PC-9 (cell line): ENCODE results near the gene NHLRC2. TPM values are rescaled to one million over a fixed set of nuclear protein-coding genes. Genes with fewer than 3 reads are reported as not detected.

ENCODE experiments used
- BruUV-seq: library from RNA; stranded (reverse); fragments of 400-500 nt; replicated peaks from 2 replicates; lab custom pipeline; 2021; lab: Mats Ljungman, UMichigan
- CTCF ChIA-PET: fragments of 300-600 bp; sonication (Branson Sonifier 250); formaldehyde crosslinking; loops from one replicate; lab custom pipeline; 2022; ENCODE audit warnings: antibody characterized with exemption; lab: Charles Lee
- POLR2A ChIA-PET: fragments of 300-600 bp; sonication (Branson Sonifier 250); formaldehyde crosslinking; loops from one replicate; lab custom pipeline; 2022; ENCODE audit warnings: antibody characterized with exemption; ENCODE audit not compliant: unreplicated experiment; lab: Charles Lee
- DNase-seq, 2 experiments: peaks; one replicate each; pipeline versions ENCODE4 v3.0.0 to v3.0.0-alpha.2; 2015 to 2022; ENCODE audit warnings: mixed read lengths in 1 of 2
- H2AFZ ChIP-seq: fragments of 200-600 bp; sonication (generic); 2 replicates; pipeline ENCODE4 v1.8.1; 2017; ENCODE audit warnings: antibody characterized with exemption
- H3F3A ChIP-seq: fragments of 200-600 bp; sonication (generic); 2 replicates; pipeline ENCODE4 v1.8.1; 2017; ENCODE audit warnings: antibody characterized with exemption, mild to moderate bottlenecking, low read depth; ENCODE audit not compliant: insufficient read depth
- H3K27ac ChIP-seq: fragments of 200-600 bp; sonication (generic); 2 replicates; pipeline ENCODE4 v1.6.1; 2016; ENCODE audit warnings: mixed run types
- H3K27me3 ChIP-seq: fragments of 200-600 bp; sonication (generic); 2 replicates; pipeline ENCODE4 v1.6.1; 2016; ENCODE audit warnings: low read depth, mixed run types; ENCODE audit not compliant: insufficient read depth
- H3K36me3 ChIP-seq: fragments of 200-600 bp; sonication (generic); 2 replicates; pipeline ENCODE4 v1.6.1; 2016; ENCODE audit warnings: low read depth, mixed run types
- H3K4me1 ChIP-seq: fragments of 200-600 bp; sonication (generic); replicated peaks from 2 replicates; pipeline ENCODE4 v1.6.1; 2016; ENCODE audit warnings: mixed run types; ENCODE audit not compliant: insufficient read depth
- H3K4me2 ChIP-seq: fragments of 200-600 bp; sonication (generic); 2 replicates; pipeline ENCODE4 v1.6.1; 2017; ENCODE audit warnings: mixed run types
- H3K4me3 ChIP-seq: fragments of 200-600 bp; sonication (generic); 2 replicates; pipeline ENCODE4 v1.6.1; 2016; ENCODE audit warnings: mixed run types
- H3K79me2 ChIP-seq: fragments of 200-600 bp; sonication (generic); 2 replicates; pipeline ENCODE4 v1.6.1; 2017; ENCODE audit warnings: low read depth, mixed run types
- H3K9me2 ChIP-seq: fragments of 200-600 bp; sonication (generic); 2 replicates; pipeline ENCODE4 v1.8.1; 2017; ENCODE audit warnings: mild to moderate bottlenecking; ENCODE audit not compliant: insufficient read depth
- H3K9me3 ChIP-seq: fragments of 200-600 bp; sonication (generic); 2 replicates; pipeline ENCODE4 v1.8.1; 2016; ENCODE audit warnings: low read depth; ENCODE audit not compliant: insufficient read depth
- H4K20me1 ChIP-seq: fragments of 200-600 bp; sonication (generic); 2 replicates; pipeline ENCODE4 v1.8.1; 2017; ENCODE audit not compliant: insufficient read depth
- CTCF ChIP-seq: fragments of 200-600 bp; sonication (generic); conservative IDR thresholded peaks from 2 replicates; pipeline ENCODE4 v1.6.1; 2017; ENCODE audit warnings: mixed run types, antibody characterized with exemption, mild to moderate bottlenecking, moderate library complexity
- EZH2 ChIP-seq: fragments of 200-600 bp; sonication (generic); IDR thresholded peaks from 2 replicates; pipeline ENCODE4 v1.8.0; 2017; ENCODE audit warnings: antibody characterized with exemption, low read depth
- intact Hi-C: fragments of 100-400 bp; cut with micrococcal nuclease; formaldehyde crosslinking; loops from one replicate; pipeline ENCODE4 v1.10.0; 2022; ENCODE audit not compliant: unreplicated experiment
- total RNA-seq: library from RNA; stranded (reverse); gene quantifications from 2 replicates; pipeline ENCODE4 v1.2.3, GENCODE V29; 2021

NHLRC2 gene
- total RNA-seq, 1 experiment from 2014 or later = 22.8 TPM

GRCh38 chr10:113933894-113934532 lies 79.6 kb downstream of the NHLRC2 start:
- no peak for DNase-seq
- CTCF ChIA-PET = no interaction called here

GRCh38 chr10:113937258-113937657 lies 82.8 kb downstream of the NHLRC2 start:
- H3K9me3 ChIP-seq = no peaks in the 10 kb centered on the region
- ChIA-PET CTCF (no interaction called here), POLR2A (no interaction called here)
- H3K27me3 ChIP-seq = no peaks in the 10 kb centered on the region
- H3K36me3 ChIP-seq = no peaks in the 10 kb centered on the region
- TF ChIP-seq EZH2 (no peak), CTCF (no peak)
- H3K9me2 ChIP-seq = no peaks in the 10 kb centered on the region
- H4K20me1 ChIP-seq = no peaks in the 10 kb centered on the region
- H3K4me3 ChIP-seq = no peak overlapping the region
- H3K79me2 ChIP-seq = no peaks in the 10 kb centered on the region
- no peaks in the 10 kb centered on the region for H3K4me1 ChIP-seq
- intact Hi-C loops = no loop called here
- no TSS peak for BruUV-seq
- no peak overlapping the region for H3K27ac ChIP-seq
- H3F3A ChIP-seq = no peaks in the 10 kb centered on the region
- no peak overlapping the region for H3K4me2 ChIP-seq
- DNase-seq = no peak
- H2AFZ ChIP-seq = no peak overlapping the region

More at GRCh38 chr10:113933894-113934532, 79.6 kb downstream of the NHLRC2 start:
- no peaks in the 10 kb centered on the region for H3K36me3 ChIP-seq
- BruUV-seq = no TSS peak
- intact Hi-C loops = no loop called here
- no peak overlapping the region for H3K4me3 ChIP-seq
- no peaks in the 10 kb centered on the region for H3K4me1 ChIP-seq
- POLR2A ChIA-PET = no interaction called here
- no peak overlapping the region for H3K27ac ChIP-seq
- no peaks in the 10 kb centered on the region for H4K20me1 ChIP-seq
- no peaks in the 10 kb centered on the region for H3K9me3 ChIP-seq
- H3F3A ChIP-seq = no peaks in the 10 kb centered on the region
- H3K9me2 ChIP-seq = no peaks in the 10 kb centered on the region
- H3K4me2 ChIP-seq = no peak overlapping the region
- no peak for TF ChIP-seq CTCF
- TF ChIP-seq EZH2 = no peak
- no peaks in the 10 kb centered on the region for H3K79me2 ChIP-seq
- no peaks in the 10 kb centered on the region for H3K27me3 ChIP-seq
- H2AFZ ChIP-seq = no peak overlapping the region

GRCh38 chr10:113937756-113938155 lies 83.3 kb downstream of the NHLRC2 start:
- Histone ChIP-seq H3K4me1 (no peaks in the 10 kb centered on the region), H3F3A (no peaks in the 10 kb centered on the region), H3K27ac (no peak overlapping the region), H3K27me3 (no peaks in the 10 kb centered on the region), H2AFZ (no peak overlapping the region), H3K36me3 (no peaks in the 10 kb centered on the region), H3K4me2 (no peak overlapping the region), H3K9me2 (no peaks in the 10 kb centered on the region), H3K4me3 (no peak overlapping the region), H3K9me3 (no peaks in the 10 kb centered on the region), H3K79me2 (no peaks in the 10 kb centered on the region), H4K20me1 (no peaks in the 10 kb centered on the region)
- no TSS peak for BruUV-seq
- no peak for DNase-seq
- ChIA-PET CTCF (no interaction called here), POLR2A (no interaction called here)
- intact Hi-C loops = no loop called here
- TF ChIP-seq CTCF = no peak
- no peak for TF ChIP-seq EZH2
